Measurements from ENCODE around the gene INSIG2.
"Not testable (repeated sequence)": the region's sequence is repeated elsewhere in the genome, so short reads cannot be mapped to it uniquely, and the experiment has no call there.

INSIG2 gene

DNA sequence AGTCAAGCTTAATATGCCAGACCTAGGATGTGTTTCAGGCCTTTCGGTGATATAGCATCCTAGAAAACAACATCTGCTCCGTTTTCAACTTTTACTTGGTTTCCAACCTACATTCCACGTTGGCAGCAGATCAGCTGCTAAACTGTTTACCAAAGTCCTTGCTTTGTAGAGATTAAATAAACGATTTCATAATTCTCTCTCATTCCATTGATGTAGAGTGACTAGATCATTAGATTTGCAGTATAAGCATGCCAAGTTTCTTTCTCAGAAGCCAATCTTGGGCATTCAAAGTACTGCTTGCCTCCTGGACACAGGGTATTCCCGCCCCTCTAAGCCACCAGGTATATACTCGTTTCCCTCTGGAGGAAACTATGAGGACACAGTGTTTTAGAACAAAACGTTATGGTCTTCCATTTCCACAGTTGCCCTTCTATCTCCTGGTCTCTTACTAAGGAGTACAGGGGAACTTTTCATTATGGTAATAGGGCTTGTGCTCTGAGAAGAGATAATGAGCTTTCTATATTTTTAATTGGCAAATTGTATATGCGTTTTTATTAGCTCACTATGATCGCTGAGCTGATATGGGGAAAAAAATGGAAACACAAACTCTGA is 10.5 kb upstream of the INSIG2 start:
- Mint-ChIP-seq H3K27ac (no peak overlapping the region), H3K4me1 (no peaks in the 10 kb centered on the region), H3K4me3 (no peak overlapping the region), H3K9me3 (no peaks in the 10 kb centered on the region), H3K27me3 (peaks cover 29% of the 10 kb centered on the region), H3K36me3 (no peaks in the 10 kb centered on the region)
- DNase-seq = no peak
- CTCF ChIA-PET = interaction anchor here (2.3 kb wide), 1 partner anchor 15 kb away, joined by 7 read pairs; no protein-coding TSS in a partner anchor

DNA sequence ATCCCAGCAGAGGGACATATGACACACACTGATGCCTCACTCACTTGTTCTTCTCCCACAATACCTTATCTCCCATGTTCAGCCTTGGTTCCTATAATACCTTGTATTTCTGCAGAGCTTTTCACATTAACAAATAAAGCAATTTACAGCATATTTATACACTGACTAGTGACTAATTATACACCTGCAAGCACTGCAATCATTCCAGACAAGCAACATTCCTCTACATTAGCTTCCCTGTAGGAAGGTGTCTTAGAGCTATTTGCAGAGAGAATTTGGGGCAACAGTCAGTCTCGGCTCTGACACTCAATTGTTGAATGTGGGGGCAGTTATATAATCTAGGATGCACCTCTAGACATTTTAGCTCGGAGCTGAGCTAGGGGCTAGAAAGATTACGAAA is 9.5 kb upstream of the INSIG2 start:
- peaks cover 32% of the 10 kb centered on the region for H3K27me3 Mint-ChIP-seq
- no peak overlapping the region for H3K4me3 Mint-ChIP-seq
- CTCF ChIA-PET = interaction anchor here (2.3 kb wide), 1 partner anchor 16 kb away, joined by 7 read pairs; no protein-coding TSS in a partner anchor
- DNase-seq = no peak
- H3K9me3 Mint-ChIP-seq = no peaks in the 10 kb centered on the region
- H3K4me1 Mint-ChIP-seq = no peaks in the 10 kb centered on the region
- no peaks in the 10 kb centered on the region for H3K36me3 Mint-ChIP-seq
- no peak overlapping the region for H3K27ac Mint-ChIP-seq

DNA sequence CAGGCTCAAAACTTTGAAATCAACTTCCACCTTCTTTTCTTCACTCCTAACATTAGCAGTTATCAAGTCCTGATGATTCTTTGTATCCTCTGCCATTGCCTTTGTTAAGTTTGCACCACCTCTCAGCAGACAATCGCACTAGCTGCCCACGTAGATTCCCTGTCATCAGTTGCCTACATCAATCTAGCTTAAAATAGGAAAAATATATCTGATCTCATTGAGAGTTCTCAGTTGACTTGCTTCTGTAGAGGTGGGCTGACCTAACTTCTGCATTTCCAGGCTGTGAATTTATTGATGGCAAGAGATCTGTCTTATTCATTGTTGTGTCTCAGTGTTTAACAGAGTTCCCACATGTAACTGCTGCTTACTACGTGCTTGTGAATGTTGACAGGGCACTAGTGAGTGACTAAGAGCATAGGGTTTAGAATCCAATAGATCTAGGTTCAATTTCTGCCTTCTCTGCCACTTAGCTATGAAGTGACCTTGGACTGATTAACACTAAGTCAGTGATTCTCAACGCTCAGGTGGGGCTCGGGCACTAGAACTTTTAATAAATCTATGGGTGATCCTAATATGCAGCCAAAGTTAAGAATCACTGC is 3.7 kb upstream of the INSIG2 start:
- no peak overlapping the region for H3K27ac Mint-ChIP-seq
- CTCF ChIA-PET = interaction anchor here (0.9 to 1.3 kb wide), 2 partner anchors 18 to 32 kb away, joined by 3 read pairs; no protein-coding TSS in a partner anchor
- H3K9me3 Mint-ChIP-seq = no peaks in the 10 kb centered on the region
- H3K27me3 Mint-ChIP-seq = peaks cover 24% of the 10 kb centered on the region
- DNase-seq = no peak
- H3K4me1 Mint-ChIP-seq = peaks cover 2% of the 10 kb centered on the region
- no peak overlapping the region for H3K4me3 Mint-ChIP-seq
- no peaks in the 10 kb centered on the region for H3K36me3 Mint-ChIP-seq

DNA sequence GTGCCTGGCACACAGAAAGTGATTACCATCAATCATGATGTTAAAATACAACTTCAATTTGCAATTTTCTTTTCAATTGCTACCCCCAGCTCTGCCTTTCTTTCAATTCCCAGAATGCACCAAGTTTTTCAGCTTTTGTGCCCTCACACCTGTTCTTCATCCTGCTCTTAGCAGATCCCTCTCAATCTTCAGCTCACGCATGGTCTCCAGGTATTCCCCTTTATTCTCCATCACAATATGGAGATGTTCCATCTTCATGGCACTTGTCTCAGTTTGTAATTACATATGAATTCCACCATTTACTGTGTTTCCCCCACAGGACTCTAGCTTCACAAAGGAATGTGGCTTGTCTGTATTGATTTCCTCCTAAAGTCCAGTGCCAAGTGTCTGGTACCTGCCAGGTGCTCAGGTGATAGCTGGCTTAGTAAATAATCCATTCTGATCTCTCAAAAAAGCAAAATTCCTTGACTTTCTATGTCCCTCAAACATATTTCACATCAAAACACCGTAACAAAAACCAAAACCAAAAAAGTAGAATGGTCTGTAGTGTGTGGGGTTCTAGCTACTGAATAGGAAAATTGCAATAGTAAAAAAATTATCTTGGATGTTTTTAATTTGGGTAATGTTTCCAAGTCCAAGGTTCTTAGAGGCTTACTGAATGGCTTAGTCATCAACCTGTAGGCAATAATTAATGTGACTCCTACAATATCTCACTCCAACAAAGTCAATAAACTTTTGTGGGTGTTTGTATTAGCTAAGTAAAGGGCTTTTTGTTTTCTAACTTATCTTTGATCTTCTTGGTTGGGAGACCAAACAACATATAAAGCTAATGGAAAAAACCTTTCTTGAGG is 2.9 kb upstream of the INSIG2 start:
- no peaks in the 10 kb centered on the region for H3K9me3 Mint-ChIP-seq
- no peak overlapping the region for H3K27ac Mint-ChIP-seq
- no peak for DNase-seq
- no peaks in the 10 kb centered on the region for H3K36me3 Mint-ChIP-seq
- H3K4me3 Mint-ChIP-seq = no peak overlapping the region
- CTCF ChIA-PET = interaction anchor here (0.9 kb wide), 1 partner anchor 33 kb away, joined by 3 read pairs; no protein-coding TSS in a partner anchor
- H3K27me3 Mint-ChIP-seq = peaks cover 19% of the 10 kb centered on the region
- peaks cover 7% of the 10 kb centered on the region for H3K4me1 Mint-ChIP-seq

DNA sequence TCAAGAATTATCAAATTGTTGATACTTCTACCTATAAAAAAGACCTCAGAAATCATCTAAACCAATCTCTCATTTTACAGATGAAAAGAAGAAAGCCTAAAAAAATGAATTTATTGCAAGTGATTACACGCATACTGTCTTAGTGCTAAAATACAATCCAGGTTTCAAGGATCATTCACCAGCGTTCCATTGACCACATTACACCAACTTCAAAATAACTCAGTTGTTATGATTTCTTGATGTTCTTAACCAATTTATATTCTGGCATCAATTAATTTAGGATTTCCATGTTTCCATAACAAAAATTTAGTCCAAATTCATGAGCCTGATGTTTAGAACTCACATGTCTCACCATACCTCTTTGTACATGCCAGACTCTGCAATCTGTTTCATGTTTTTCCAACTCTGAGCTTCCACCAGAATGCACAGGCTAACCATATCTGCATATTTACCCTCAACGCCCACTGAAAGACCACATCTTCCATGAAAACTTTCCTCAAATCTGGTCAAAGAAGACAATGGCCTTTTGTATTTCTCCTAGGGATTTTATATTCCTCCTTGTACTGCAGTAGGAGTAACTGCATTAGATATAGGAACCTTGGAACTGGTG is 2.1 kb upstream of the INSIG2 start:
- no peaks in the 10 kb centered on the region for H3K36me3 Mint-ChIP-seq
- no peak overlapping the region for H3K27ac Mint-ChIP-seq
- no peak for DNase-seq
- no peak overlapping the region for H3K4me3 Mint-ChIP-seq
- peaks cover 13% of the 10 kb centered on the region for H3K27me3 Mint-ChIP-seq
- no peaks in the 10 kb centered on the region for H3K9me3 Mint-ChIP-seq
- CTCF ChIA-PET = no interaction called here
- H3K4me1 Mint-ChIP-seq = peaks cover 9% of the 10 kb centered on the region

DNA sequence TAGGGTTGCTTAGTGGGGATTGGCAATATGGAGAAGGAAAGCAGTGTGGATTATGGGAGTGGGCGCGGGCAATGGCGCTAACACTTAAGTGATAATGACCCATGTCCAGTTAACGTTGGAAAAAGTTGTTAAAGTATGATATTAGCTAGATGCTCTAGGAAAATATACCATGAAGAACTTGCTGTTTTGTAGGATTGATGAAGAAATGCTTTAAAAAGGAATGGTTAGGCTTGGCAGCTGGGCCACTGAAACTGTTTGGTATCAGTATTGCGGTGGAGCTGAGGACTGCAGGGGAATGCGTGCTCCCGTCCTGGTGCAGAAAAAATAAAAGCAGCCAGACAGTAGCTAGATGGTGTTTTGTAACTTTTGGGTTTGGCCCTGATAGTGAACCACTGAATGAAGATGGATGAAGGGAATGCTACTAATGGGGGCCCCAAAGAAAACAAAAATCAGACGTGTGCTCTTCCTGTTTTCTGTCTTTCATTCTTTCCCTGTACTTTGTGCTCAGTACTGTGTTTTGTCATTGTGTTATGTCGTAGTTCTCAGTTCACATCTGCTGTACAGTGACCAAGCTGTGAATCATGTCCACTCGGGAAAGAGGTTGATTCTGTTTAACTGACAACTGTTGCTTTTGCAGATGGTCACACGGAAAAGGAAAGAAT is 999 bp downstream of the INSIG2 start:
- H3K4me3 Mint-ChIP-seq = peak overlapping the region; percentile 88
- CTCF ChIA-PET = interaction anchor here (1.1 to 2.9 kb wide), 4 partner anchors 17 to 86 kb away, joined by 3 to 8 read pairs (median 4); no protein-coding TSS in a partner anchor
- peaks cover 20% of the 10 kb centered on the region for H3K4me1 Mint-ChIP-seq
- H3K9me3 Mint-ChIP-seq = no peaks in the 10 kb centered on the region
- peaks cover 7% of the 10 kb centered on the region for H3K27me3 Mint-ChIP-seq
- peak; percentile 46 for DNase-seq
- no peak overlapping the region for H3K27ac Mint-ChIP-seq
- H3K36me3 Mint-ChIP-seq = peaks cover 5% of the 10 kb centered on the region

DNA sequence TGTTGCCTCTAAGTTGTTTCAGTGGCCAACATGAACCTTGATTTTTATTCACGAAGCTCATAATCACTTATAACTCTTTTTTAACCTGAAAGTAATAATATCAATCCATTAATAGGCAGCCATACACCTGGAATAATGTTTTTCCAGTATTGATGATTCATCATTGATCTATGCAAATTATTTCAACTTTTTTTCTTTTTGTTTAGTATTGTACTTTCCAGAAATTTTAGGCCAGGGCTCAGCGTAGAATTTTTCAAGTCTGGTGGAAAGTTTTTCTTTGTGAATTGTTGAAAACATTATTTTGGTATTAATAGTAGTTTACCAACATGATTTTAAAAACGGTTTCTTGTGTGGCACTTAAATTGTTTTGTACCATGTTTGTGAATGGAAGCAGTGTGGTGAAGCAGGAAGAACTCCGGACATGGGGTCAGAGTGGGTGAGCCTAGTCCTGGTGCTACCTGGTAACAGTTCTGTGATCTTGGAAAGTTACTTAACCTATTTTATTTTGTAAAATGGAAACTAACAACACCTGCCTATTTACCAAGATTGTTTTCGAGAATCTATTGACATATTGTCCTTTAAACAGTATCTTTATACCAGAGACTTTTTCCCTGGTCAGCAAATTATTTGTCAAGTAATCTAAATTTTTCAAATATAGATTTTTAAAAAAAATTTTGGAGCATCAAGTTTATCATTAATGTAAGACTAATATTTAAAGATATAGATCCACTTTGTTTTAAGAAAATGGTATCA is 2.3 kb downstream of the INSIG2 start:
- no peak overlapping the region for H3K27ac Mint-ChIP-seq
- CTCF ChIA-PET = interaction anchor here (0.6 to 2.9 kb wide), 2 partner anchors 88 to 343 kb away, joined by 3 to 8 read pairs; no protein-coding TSS in a partner anchor
- H3K4me3 Mint-ChIP-seq = peak overlapping the region; percentile 0
- H3K27me3 Mint-ChIP-seq = no peaks in the 10 kb centered on the region
- H3K9me3 Mint-ChIP-seq = no peaks in the 10 kb centered on the region
- no peak for DNase-seq
- peaks cover 32% of the 10 kb centered on the region for H3K4me1 Mint-ChIP-seq
- peaks cover 5% of the 10 kb centered on the region for H3K36me3 Mint-ChIP-seq

DNA sequence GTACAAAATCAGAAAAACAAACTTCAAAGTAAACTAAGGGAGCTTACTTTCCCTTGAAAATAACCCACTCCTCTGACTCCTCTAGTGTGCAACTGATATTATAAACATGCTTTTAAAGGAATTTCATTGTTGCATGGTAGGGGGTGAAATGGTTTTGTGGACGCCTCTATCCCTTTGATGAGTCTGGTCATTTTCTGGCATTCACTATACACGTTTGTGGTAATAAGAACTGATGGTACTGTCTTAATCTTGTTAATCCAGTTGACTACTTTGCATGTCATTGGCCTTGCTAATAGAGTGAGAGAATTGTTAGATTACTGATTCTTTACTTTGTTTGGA is 2.8 kb downstream of the INSIG2 start:
- Mint-ChIP-seq H3K27me3 (no peaks in the 10 kb centered on the region), H3K27ac (no peak overlapping the region), H3K36me3 (peaks cover 5% of the 10 kb centered on the region), H3K4me3 (no peak overlapping the region), H3K9me3 (no peaks in the 10 kb centered on the region), H3K4me1 (peaks cover 35% of the 10 kb centered on the region)
- CTCF ChIA-PET = no interaction called here
- DNase-seq = no peak

DNA sequence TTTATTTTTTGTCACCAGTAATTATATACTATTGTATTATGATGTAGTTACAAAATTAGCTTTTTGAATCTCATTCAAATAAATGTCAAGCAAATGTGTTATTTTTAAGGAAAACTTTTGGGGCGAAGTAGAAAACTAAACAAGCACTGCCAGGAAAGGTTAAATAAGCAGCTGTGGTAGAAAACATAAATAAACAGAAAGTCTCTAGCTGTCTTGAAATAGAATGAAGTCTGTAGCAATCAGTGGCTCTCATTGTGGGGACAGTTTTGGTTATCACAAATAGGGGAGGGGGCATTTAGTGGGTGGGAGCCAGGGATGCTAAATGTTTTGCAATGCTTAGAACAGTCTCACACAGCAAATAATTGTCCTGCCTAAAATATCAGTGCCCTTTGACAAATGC is 3.4 kb downstream of the INSIG2 start:
- Mint-ChIP-seq H3K4me3 (no peak overlapping the region), H3K9me3 (no peaks in the 10 kb centered on the region), H3K4me1 (peaks cover 35% of the 10 kb centered on the region), H3K27me3 (no peaks in the 10 kb centered on the region), H3K27ac (no peak overlapping the region), H3K36me3 (peaks cover 5% of the 10 kb centered on the region)
- DNase-seq = no peak
- CTCF ChIA-PET = no interaction called here

DNA sequence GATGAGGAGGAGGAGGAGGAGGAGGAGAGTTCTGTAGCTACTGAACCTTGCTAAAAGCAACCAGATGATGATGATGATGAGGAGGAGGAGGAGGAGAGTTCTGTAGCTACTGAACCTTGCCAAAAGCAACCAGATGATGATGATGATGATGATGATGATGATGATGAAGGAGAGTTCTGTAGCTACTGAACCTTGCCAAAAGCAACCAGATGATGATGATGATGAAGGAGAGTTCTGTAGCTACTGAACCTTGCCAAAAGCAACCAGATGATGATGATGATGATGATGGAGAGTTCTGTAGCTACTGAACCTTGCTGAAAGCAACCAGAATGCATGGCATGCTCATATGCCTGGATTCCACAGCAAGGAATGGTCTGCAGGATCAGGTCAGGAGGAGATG is 5.8 kb downstream of the INSIG2 start:
- peaks cover 14% of the 10 kb centered on the region for H3K36me3 Mint-ChIP-seq
- H3K27me3 Mint-ChIP-seq, H3K27ac Mint-ChIP-seq, H3K9me3 Mint-ChIP-seq, CTCF ChIA-PET, H3K4me3 Mint-ChIP-seq, DNase-seq: not testable (repeated sequence)
- H3K4me1 Mint-ChIP-seq = peaks cover 34% of the 10 kb centered on the region

DNA sequence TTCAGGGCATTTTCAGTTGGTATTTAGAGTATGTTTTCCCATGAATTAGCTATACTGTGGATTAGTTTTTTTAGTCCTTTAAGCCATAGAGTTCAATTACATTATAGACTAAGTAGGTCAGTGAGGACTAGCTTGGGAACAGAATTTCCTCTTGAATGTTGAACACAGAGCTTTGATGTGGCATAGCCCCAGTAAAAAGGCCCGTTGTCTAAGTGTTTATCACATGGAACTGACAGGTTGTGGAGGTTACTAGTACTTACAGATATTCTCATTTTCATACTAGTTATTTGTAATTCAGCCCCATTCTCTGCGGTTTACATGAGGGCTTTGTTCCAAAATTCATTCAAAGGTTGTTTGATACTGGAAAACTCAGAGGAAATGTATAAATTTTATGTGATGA is 6.2 kb downstream of the INSIG2 start:
- Mint-ChIP-seq H3K4me1 (peaks cover 34% of the 10 kb centered on the region), H3K27me3 (no peaks in the 10 kb centered on the region), H3K27ac (no peak overlapping the region), H3K4me3 (no peak overlapping the region), H3K9me3 (no peaks in the 10 kb centered on the region), H3K36me3 (peaks cover 14% of the 10 kb centered on the region)
- no peak for DNase-seq
- CTCF ChIA-PET = no interaction called here

DNA sequence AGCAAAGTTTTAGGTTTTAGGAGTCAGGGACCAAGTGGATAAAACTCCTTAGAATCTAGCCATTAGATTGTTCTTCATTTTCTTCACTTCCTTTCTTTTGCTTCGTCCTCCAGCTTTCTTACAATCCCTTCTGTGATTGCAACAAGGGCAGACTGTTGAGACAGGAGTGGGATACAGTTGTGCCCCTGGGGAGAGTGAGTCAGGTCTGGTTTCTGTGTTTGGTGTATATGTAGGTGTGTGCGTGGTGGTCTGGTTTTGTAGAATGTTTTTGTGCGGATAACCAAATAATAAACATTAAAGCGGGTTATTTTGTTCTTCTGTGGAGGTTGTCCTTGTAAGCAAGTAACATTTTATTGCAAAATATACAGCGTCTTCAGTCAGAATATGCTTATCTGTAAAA is 7.3 kb downstream of the INSIG2 start:
- no peaks in the 10 kb centered on the region for H3K9me3 Mint-ChIP-seq
- peaks cover 22% of the 10 kb centered on the region for H3K36me3 Mint-ChIP-seq
- no peak overlapping the region for H3K4me3 Mint-ChIP-seq
- H3K27me3 Mint-ChIP-seq = no peaks in the 10 kb centered on the region
- H3K27ac Mint-ChIP-seq = no peak overlapping the region
- CTCF ChIA-PET = no interaction called here
- DNase-seq = no peak
- H3K4me1 Mint-ChIP-seq = peaks cover 27% of the 10 kb centered on the region

DNA sequence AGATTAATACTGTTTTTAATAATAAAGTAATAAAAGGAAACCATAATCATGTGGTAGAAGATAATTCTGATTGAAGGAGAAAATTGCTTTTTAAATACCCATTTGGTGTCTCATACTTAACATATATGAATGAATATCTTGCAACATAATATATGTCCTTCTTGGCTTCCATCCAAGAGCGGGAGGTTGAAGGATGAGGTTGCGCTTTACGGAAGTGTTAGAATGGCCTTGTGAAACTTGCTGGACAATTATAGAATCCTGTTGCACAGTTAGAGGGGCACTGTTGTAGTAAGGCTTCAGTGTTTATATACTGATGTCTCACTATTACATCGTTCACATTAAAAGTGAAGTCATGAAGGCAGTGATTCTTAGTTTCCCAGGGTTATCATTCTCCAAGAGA is 9.4 kb downstream of the INSIG2 start:
- H3K27ac Mint-ChIP-seq = no peak overlapping the region

More for the DNA sequence above, 9.4 kb downstream of the INSIG2 start:
- peaks cover 21% of the 10 kb centered on the region for H3K4me1 Mint-ChIP-seq
- no peaks in the 10 kb centered on the region for H3K9me3 Mint-ChIP-seq
- no peak overlapping the region for H3K4me3 Mint-ChIP-seq
- DNase-seq = no peak
- CTCF ChIA-PET = no interaction called here
- no peaks in the 10 kb centered on the region for H3K27me3 Mint-ChIP-seq
- H3K36me3 Mint-ChIP-seq = peaks cover 26% of the 10 kb centered on the region
